ENCODE data around the gene ACBD6.

DNA sequence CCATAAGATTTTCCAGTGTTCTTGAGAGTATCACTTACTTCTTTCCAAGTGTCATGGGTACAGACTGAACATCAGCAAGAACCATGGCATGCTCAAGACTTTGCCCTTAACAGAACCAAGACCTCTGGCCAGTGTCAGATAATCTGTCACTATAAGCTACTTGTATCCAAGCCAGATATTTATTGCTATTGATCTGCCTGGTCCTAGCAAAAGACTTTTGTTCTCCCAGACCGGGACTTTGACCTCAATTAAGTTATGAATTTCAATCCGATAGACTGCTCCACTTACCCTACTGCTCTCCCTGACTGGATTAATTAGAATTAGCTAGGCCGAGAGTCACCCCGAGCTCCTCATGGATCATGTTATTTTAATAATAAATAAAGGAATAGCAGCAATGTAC is 129.6 kb downstream of the ACBD6 start:
- TF ChIP-seq, protein P1, sequence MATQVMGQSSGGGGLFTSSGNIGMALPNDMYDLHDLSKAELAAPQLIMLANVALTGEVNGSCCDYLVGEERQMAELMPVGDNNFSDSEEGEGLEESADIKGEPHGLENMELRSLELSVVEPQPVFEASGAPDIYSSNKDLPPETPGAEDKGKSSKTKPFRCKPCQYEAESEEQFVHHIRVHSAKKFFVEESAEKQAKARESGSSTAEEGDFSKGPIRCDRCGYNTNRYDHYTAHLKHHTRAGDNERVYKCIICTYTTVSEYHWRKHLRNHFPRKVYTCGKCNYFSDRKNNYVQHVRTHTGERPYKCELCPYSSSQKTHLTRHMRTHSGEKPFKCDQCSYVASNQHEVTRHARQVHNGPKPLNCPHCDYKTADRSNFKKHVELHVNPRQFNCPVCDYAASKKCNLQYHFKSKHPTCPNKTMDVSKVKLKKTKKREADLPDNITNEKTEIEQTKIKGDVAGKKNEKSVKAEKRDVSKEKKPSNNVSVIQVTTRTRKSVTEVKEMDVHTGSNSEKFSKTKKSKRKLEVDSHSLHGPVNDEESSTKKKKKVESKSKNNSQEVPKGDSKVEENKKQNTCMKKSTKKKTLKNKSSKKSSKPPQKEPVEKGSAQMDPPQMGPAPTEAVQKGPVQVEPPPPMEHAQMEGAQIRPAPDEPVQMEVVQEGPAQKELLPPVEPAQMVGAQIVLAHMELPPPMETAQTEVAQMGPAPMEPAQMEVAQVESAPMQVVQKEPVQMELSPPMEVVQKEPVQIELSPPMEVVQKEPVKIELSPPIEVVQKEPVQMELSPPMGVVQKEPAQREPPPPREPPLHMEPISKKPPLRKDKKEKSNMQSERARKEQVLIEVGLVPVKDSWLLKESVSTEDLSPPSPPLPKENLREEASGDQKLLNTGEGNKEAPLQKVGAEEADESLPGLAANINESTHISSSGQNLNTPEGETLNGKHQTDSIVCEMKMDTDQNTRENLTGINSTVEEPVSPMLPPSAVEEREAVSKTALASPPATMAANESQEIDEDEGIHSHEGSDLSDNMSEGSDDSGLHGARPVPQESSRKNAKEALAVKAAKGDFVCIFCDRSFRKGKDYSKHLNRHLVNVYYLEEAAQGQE (IDR thresholded peaks at IDR 0.05) = no peak
- TF ChIP-seq RAD21 (IDR thresholded peaks at IDR 0.05) (no peak), NR2F2 (IDR thresholded peaks at IDR 0.05) (no peak), TAF1 (conservative IDR thresholded peaks at IDR 0.05) (no peak), YY1 (IDR thresholded peaks at IDR 0.05) (no peak), FOXA1 (IDR thresholded peaks at IDR 0.05) (no peak), JUND (IDR thresholded peaks at IDR 0.05) (no peak), GABPA (IDR thresholded peaks at IDR 0.05 in 1 of 2, conservative IDR thresholded peaks at IDR 0.05 in 1 of 2) (no peak), EGR1 (IDR thresholded peaks at IDR 0.05; ENCODE audit: low read depth in 2 of 2) (no peak), SP1 (IDR thresholded peaks at IDR 0.05) (no peak)
- TF ChIP-seq, protein P2, sequence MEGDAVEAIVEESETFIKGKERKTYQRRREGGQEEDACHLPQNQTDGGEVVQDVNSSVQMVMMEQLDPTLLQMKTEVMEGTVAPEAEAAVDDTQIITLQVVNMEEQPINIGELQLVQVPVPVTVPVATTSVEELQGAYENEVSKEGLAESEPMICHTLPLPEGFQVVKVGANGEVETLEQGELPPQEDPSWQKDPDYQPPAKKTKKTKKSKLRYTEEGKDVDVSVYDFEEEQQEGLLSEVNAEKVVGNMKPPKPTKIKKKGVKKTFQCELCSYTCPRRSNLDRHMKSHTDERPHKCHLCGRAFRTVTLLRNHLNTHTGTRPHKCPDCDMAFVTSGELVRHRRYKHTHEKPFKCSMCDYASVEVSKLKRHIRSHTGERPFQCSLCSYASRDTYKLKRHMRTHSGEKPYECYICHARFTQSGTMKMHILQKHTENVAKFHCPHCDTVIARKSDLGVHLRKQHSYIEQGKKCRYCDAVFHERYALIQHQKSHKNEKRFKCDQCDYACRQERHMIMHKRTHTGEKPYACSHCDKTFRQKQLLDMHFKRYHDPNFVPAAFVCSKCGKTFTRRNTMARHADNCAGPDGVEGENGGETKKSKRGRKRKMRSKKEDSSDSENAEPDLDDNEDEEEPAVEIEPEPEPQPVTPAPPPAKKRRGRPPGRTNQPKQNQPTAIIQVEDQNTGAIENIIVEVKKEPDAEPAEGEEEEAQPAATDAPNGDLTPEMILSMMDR (IDR thresholded peaks at IDR 0.05; ENCODE audit: low read depth, low read length, missing input control) = no peak
- TF ChIP-seq, protein P3, sequence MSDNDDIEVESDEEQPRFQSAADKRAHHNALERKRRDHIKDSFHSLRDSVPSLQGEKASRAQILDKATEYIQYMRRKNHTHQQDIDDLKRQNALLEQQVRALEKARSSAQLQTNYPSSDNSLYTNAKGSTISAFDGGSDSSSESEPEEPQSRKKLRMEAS (IDR thresholded peaks at IDR 0.05) = no peak

All from liver (tissue), 3 donors.